Lower leg skin (tissue), 4 donors: Measurements from ENCODE around the gene CSRP2. TPM values are rescaled to one million over a fixed set of nuclear protein-coding genes. Genes with fewer than 3 reads are reported as not detected.

ENCODE experiments used
- DNase-seq, 2 donors: peaks; one replicate each; pipeline ENCODE4 v3.0.0-alpha.2; 2019; ENCODE audit warnings: low spot score in 2 of 2
- H3K4me3 ChIP-seq: fragments of 200-600 bp; sonication (generic); 2 replicates; pipeline ENCODE4 v1.5.1; 2017; ENCODE audit warnings: mild to moderate bottlenecking, low read depth; ENCODE audit not compliant: poor library complexity, severe bottlenecking
- CTCF ChIP-seq, 3 donors: fragments of 450-650 bp; IDR thresholded peaks; one replicate each; pipeline ENCODE4 v1.5.1; 2016; ENCODE audit warnings: antibody characterized with exemption in 3 of 3, mild to moderate bottlenecking in 3 of 3, moderate library complexity in 2 of 3
- POLR2A ChIP-seq, 2 donors: fragments of 450-650 bp; IDR thresholded peaks; one replicate each; pipeline ENCODE4 v1.6.1; 2016 to 2017; ENCODE audit warnings: antibody characterized with exemption in 2 of 2, mild to moderate bottlenecking in 1 of 2, moderate library complexity in 1 of 2
- WGBS, 2 donors: methylation state at CpG; one replicate each; pipeline ENCODE4 v1.1.5; 2018; 5-methylcytosine and 5-hydroxymethylcytosine counted together
- intact Hi-C: fragments of 100-400 bp; cut with DNase I; formaldehyde crosslinking; loops from one replicate; pipeline ENCODE4 v1.15.0; 2023; ENCODE audit warnings: low total_unique reads
- total RNA-seq, 4 donors: library from RNA; depleted of rRNA; stranded (reverse); fragments of >200 nt; gene quantifications; one replicate each; pipeline ENCODE4 v1.1.0, GENCODE V29; 2016

The CSRP2 gene
- total RNA-seq, 4 donors from 2014 or later, result 7.2 to 33.2 (median 14.3) TPM

GRCh38 chr12:76856018-76856644 is 22.7 kb downstream of the CSRP2 start:
- H3K4me3 ChIP-seq, result no peak overlapping the region
- intact Hi-C loops, result no loop called here
- no peak for DNase-seq
- WGBS, 2 donors, result 87 to 90% methylated on average over 1 of the region's 1 CpG
- TF ChIP-seq CTCF (IDR thresholded peaks at IDR 0.05) (no peak), POLR2A (IDR thresholded peaks at IDR 0.05) (no peak)

GRCh38 chr12:76855271-76855670 is 23.5 kb downstream of the CSRP2 start:
- no peak for DNase-seq
- no peak overlapping the region for H3K4me3 ChIP-seq
- 95 to 96% methylated on average over 4 of the region's 4 CpGs for WGBS, 2 donors
- TF ChIP-seq POLR2A (IDR thresholded peaks at IDR 0.05) (no peak), CTCF (IDR thresholded peaks at IDR 0.05) (no peak)
- intact Hi-C loops, result no loop called here

GRCh38 chr12:76852106-76852505 is 26.7 kb downstream of the CSRP2 start:
- WGBS, 2 donors, result 98 to 100% methylated on average over 1 of the region's 1 CpG
- H3K4me3 ChIP-seq, result no peak overlapping the region
- intact Hi-C loops, result no loop called here
- TF ChIP-seq POLR2A (IDR thresholded peaks at IDR 0.05), result no peak
- TF ChIP-seq CTCF (IDR thresholded peaks at IDR 0.05), result no peak
- no peak for DNase-seq

GRCh38 chr12:76848132-76848531 is 30.7 kb downstream of the CSRP2 start:
- intact Hi-C loops, result no loop called here
- H3K4me3 ChIP-seq, result no peak overlapping the region
- TF ChIP-seq CTCF (IDR thresholded peaks at IDR 0.05), result no peak
- TF ChIP-seq POLR2A (IDR thresholded peaks at IDR 0.05), result no peak
- no peak for DNase-seq
- WGBS, 2 donors, result 91 to 97% methylated on average over 2 of the region's 2 CpGs

- DNase-seq, result no peak
- WGBS, 2 donors, result 71 to 80% methylated on average over 2 of the region's 2 CpGs
- no peak for TF ChIP-seq POLR2A (IDR thresholded peaks at IDR 0.05)
- no peak for TF ChIP-seq CTCF (IDR thresholded peaks at IDR 0.05)
- intact Hi-C loops, result no loop called here
- H3K4me3 ChIP-seq, result no peak overlapping the region
Observed at GRCh38 chr12:76847260-76847659, 31.6 kb downstream of the CSRP2 start.

GRCh38 chr12:76836633-76837032 is 42.2 kb downstream of the CSRP2 start:
- 61 to 95% methylated on average over 3 of the region's 3 CpGs for WGBS, 2 donors
- intact Hi-C loops, result no loop called here
- no peak for DNase-seq
- H3K4me3 ChIP-seq, result no peak overlapping the region
- no peak for TF ChIP-seq POLR2A (IDR thresholded peaks at IDR 0.05)
